ENCODE data around the gene KCNJ13.
"Not testable (repeated sequence)": the region's sequence is repeated elsewhere in the genome, so short reads cannot be mapped to it uniquely, and the experiment has no call there.

Gene KCNJ13

GRCh38 chr2:232723027-232723426 lies 53.3 kb downstream of the KCNJ13 start:
- TF ChIP-seq, protein P1, sequence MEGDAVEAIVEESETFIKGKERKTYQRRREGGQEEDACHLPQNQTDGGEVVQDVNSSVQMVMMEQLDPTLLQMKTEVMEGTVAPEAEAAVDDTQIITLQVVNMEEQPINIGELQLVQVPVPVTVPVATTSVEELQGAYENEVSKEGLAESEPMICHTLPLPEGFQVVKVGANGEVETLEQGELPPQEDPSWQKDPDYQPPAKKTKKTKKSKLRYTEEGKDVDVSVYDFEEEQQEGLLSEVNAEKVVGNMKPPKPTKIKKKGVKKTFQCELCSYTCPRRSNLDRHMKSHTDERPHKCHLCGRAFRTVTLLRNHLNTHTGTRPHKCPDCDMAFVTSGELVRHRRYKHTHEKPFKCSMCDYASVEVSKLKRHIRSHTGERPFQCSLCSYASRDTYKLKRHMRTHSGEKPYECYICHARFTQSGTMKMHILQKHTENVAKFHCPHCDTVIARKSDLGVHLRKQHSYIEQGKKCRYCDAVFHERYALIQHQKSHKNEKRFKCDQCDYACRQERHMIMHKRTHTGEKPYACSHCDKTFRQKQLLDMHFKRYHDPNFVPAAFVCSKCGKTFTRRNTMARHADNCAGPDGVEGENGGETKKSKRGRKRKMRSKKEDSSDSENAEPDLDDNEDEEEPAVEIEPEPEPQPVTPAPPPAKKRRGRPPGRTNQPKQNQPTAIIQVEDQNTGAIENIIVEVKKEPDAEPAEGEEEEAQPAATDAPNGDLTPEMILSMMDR (IDR thresholded peaks at IDR 0.05; ENCODE audit: insufficient read depth, low read depth, low read length, missing control alignments) = no peak
- H3K4me3 ChIP-seq (ENCODE audit: low read depth, low read length) = no peak overlapping the region
- no peak for DNase-seq (ENCODE audit: low read depth)

DNA sequence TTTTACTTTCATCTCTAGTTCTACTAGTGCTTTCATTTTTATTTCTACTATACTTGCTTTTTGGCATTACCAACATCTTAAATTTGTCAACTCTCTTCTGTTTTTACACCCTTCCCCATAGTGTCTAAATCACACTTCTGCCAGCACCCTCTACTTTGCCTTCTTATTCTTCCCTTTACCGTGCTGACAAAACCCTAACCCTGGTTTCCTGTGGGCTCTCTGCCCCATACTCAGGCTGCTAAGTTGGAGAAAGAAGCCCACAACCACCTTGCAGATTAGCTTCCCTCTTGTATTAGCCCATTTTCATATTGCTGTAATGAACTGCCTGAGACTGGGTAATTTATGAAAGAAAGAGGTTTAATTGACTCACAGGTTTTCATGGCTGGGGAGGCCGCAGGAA lies 54.5 kb downstream of the KCNJ13 start:
- no peak overlapping the region for H3K4me3 ChIP-seq (ENCODE audit: low read depth, low read length)
- TF ChIP-seq, protein P1 (IDR thresholded peaks at IDR 0.05; ENCODE audit: insufficient read depth, low read depth, low read length, missing control alignments) = no peak
- no peak for DNase-seq (ENCODE audit: low read depth)

DNA sequence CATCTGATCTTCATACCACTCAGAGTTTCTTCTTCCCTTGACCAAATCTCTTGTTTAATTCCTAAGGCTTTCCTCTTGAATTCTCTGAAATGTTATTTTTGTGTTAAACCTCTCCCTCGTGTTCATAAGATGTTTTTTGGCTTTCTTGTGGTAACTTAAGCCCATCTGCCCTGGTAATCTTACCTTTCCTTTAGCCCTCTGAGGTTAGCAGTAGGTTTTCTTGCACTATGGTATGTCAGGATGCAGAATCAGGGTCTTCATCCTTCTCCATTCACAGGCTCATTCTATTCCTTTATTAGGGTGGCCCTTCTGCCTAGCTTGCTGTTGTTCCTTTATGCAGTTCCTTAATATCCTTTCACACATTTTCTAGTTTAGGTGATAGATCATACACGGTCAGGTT lies 55.1 kb downstream of the KCNJ13 start:
- no peak for DNase-seq (ENCODE audit: low read depth)
- no peak overlapping the region for H3K4me3 ChIP-seq (ENCODE audit: low read depth, low read length)
- TF ChIP-seq, protein P1 (IDR thresholded peaks at IDR 0.05; ENCODE audit: insufficient read depth, low read depth, low read length, missing control alignments) = no peak

GRCh38 chr2:232720056-232720455 lies 56.3 kb downstream of the KCNJ13 start:
- DNase-seq (ENCODE audit: low read depth); H3K4me3 ChIP-seq (ENCODE audit: low read depth, low read length): not testable (repeated sequence)

Data from GM12865 (cell line).